ENCODE measurements around the gene PARP4.
"Not testable (repeated sequence)": the region's sequence is repeated elsewhere in the genome, so short reads cannot be mapped to it uniquely, and the experiment has no call there.

PARP4 gene

DNA sequence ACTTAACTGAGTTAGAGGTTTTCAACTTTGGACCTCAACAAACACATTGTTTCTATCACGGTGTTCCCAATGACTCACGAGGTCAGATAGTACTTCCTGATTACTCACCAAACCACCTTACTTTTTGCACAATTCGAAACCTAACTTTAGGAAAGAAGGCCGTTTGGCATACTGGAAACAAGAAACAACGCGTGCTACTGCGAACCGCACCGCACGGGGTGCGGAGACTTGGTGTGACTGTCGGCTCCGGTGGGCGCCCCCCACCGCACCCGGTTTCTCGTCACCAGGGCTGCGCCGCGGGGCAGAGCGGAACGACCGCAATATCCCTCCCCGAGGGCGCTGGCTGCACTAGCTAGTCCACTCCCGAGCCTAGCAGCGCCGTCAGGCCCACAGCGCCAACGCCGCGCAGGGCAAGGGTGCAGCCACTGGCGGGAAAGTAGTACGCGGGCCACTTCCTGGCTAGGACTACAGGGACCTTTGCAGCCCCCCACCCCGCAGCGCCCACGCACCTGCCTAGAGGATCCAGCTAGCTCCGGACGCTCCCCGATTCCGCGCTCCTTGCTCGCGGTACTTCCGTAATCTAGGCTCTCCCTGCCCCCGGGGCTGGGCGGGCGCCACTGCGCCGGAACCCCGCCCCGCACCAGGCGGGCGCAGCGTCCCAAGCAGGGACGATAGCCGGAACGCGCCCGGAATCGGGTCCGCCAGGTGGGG, at the start of gene PARP4:
TSS of gene PARP4 (minus strand) at position 582 of the 711 bp plus-strand sequence. CDS start 9,002 bp downstream, outside the sequence.
- peak; percentile 89 for DNase-seq (ENCODE audit: low spot score)

DNA sequence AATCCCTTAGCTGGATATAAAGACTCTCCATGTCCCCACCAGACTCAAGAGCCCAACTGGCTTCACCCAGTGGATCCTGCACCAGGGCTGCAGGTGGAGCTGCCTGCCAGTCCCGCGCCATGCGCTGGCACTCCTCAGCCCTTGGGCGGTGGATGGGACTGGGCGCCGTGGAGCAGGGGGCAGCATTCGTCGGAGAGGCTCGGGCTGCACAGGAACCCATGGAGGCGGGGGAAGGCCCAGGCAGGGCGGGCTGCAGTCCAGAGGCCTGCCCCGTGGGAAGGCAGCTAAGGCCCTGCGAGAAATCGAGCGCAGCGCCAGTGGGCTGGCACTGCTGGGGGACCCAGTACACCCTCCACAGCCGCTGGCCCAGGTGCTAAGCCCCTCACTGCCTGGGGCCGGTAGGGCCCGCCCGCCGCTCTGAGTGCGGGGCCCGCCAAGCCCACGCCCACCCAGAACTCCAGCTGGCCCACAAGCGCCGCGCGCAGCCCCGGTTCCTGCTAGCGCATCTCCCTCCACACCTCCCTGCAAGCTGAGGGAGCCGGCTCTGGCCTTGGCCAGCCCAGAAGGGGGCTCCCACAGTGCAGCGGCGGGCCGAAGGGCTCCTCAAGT, 48.1 kb upstream of the PARP4 start:
- DNase-seq (ENCODE audit: low spot score): not testable (repeated sequence)

DNA sequence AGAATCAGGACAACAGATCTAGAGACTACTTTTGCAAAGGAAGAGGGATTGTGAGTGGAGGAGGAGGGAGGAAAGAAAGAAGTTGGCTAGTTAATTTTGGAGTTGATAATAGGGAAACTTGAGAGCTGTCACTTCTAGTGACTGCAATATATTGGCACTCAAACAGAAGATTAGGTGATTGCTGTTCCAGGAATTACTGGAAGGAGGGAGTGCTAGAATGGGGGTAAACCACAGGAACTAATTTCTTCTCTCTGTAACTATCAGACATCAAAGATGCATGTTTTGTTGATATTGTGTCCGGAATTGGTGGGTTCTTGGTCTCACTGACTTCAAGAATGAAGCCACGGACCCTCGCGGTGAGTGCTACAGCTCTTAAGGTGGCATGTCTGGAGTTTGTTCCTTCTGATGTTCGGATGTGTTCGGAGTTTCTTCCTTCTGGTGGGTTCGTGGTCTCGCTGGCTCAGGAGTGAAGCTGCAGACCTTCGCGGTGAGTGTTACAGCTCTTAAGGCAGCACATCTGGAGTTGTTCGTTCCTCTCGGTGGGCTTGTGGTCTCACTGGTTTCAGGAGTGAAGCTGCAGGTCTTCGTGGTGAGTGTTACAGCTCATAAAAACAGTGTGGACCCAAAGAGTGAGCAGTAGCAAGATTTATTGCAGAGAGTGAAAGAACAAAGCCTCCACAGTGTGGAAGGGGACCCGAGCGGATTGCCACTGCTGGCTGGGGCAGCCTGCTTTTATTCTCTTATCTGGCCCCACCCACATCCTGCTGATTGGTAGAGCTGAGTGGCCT, 47.0 kb upstream of the PARP4 start:
- DNase-seq (ENCODE audit: low spot score): not testable (repeated sequence)

DNA sequence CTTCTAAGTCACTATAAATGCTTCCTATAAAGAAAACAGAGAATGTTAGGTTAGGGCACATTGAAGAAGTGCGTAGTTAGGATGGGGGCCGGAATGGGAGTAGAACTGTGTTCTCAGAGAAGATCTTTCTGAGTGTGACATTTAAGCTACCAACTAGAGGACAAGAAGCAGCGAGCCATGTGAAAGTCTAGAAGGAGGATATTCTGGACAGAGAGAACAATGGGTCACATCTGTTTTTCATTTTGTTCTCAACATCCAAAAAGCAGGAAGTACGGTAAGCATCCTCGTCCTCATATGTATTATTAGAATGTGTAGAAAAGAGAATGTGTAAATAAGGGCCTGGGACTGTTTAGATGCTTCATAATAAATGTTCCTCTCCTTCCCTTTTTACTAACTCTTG, 44.5 kb upstream of the PARP4 start:
- no peak for DNase-seq (ENCODE audit: low spot score)

DNA sequence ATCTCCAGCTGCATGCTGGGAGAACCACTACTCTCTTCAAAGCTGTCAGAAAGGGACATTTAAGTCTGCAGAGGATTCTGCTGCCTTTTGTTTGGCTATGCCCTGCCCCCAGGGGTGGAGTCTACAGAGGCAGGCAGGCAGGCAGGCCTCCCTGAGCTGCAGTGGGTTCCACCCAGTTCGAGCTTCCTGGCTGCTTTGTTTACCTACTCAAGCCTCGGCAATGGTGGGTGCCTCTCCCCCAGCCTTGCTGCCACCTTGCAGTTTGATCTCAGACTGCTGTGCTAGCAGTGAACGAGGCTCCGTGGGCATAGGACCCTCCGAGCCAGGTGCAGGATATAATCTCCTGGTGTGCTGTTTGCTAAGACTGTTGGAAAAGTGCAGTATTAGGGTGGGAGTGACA, 41.3 kb upstream of the PARP4 start:
- DNase-seq (ENCODE audit: low spot score): not testable (repeated sequence)

DNA sequence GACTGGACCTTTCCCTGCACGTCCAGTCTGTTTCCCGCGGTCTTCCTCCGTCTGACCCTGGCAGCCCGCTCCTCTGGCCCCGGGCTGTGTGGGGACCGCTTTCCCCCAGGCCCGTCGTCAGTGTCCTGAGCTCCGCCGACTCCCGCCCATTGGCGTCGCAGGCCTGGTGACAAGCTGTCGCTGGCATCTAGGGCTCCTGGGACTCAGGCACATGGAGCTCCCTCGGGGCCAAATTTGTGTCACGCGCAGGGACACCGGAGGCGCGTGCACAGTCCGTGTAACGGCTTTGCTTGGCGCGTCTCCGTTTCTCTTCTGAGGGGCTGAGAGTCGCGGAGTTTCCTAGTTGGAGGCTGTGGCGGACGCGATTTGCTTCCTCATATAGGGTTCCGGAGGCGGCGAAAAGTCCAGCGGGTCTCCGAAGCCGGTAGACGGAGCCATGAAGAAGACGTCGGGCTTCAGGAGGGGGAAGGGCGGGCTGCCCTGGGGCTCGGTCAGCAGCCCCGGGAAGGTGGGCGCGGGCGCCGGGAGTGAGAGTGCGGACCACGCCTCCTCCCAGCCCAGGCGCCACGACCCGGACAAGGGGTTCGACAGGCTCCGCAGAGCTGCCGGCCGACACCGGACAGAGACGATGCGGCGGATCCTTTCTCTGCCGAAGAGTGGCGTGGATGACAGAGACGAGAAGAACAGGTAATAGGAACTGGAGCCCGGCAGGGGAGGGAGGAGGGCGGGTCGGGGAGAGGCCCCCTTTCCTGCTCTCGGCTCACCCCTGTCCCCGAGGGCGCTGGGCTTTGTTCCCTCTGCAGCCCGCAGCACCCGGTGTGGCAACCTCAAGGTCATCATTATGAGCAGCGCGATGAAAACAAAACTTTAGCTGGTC, 29.1 kb upstream of the PARP4 start:
- DNase-seq (ENCODE audit: low spot score): not testable (repeated sequence)

DNA sequence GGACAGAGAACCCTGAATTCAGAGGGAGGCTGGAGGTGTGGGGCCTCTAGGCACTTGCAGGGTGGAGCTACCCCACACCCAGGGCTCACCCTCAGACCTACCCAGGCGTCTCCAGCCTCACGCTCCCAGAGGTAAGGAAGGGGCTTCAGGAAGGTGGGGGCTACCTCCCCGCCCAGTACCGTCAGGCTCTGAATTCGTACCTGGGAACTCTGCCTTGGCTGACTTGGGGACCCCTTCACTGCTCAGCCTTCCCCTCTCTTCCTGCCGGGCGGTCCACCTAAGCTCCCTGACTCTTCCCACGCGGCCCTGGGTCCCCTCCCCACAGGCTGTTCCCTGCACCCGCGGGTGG, 28.5 kb upstream of the PARP4 start:
- no peak for DNase-seq (ENCODE audit: low spot score)

DNA sequence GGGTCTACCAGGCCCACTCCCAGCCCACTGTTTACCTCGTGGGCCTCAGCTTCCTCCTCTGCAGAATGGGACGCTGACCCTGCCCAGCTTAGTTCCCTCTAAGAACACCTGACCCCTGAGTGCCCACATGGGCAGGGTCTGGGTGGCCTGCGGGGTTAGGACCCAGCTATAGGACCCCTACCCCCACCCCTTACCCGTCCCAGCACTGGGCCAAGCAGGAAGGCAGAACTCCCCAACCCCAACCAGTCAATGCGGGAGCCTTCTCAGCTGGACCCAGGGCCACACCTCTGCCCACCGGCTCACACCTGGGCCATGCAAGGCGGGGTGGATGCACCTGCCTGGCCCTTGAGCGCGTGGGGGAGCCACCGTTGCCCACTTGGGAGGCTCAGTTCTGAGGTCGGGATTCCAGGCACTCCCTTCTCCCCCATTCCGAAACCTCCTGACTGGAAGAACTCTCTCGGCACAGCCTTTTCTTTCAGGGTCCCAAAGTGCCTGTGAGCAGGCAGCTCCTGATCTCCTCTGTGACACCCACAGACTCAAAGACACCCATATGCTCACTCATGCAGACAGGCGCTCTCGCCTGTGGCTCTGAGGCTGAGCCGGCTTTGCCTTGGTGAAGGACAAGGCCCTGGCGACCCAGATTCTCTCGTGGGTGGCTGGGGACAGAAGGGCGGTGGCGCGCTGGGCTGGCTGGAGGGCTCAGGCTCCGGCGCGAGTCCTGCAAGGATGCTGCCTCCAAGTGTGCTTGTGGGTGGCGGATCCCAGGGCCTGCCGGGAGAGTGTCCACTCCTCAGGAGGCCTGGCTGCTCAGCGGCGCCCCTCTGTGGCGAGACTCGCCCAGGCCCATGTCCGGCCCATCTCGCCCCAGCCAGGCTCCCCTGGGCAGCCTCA, 27.9 kb upstream of the PARP4 start:
- no peak for DNase-seq (ENCODE audit: low spot score)

DNA sequence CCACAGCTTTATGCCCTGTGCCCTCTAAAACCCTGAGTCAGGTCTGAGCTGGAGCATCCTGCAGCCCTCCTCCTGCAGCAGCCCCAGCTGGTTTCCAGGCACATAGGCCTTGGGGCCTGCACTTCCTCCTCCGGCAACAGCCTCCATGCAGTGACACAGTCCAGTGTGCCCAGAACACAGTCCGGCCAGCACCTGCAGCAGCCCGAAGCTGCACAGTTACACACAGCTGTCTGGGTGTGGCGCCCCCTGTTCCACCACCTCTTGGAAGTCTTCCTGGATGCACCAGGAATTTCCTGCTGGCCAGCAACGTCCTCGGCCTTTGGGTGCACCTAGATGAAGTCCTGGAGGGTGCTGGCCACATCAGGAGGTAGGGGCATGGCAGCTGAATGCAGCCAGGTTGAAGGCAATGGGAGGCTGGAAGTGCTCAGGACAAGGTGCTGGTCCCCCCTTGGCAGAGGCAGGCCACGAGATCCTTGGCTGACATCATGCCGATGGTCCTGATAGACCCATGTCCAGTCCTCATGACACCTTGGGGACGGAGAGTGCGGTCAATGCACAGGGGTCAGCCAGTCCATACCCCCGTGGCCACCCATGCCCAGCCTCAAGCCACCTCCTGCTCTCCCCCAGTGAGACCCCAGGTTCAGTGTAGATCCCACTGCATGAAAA, 27.1 kb upstream of the PARP4 start:
- no peak for DNase-seq (ENCODE audit: low spot score)

DNA sequence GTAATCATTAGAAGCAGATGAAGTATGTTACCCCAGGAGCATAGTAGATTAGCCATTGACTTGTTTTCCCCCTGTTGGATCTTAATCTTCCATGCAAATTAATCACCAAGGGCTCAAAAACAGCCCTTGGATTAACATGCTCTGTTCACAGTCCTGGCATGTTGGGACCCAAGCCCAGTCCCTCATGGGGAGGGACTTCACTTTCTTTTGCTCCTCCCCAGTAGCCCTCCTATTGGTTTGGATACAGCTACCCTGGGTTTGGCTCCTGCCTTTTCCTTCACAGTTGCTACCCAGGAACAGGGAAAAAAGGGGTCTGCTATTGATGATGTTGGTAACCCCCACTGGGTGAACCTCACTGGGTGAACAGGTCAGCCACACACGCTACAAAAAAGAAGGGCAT, 16.9 kb upstream of the PARP4 start:
- no peak for DNase-seq (ENCODE audit: low spot score)

DNA sequence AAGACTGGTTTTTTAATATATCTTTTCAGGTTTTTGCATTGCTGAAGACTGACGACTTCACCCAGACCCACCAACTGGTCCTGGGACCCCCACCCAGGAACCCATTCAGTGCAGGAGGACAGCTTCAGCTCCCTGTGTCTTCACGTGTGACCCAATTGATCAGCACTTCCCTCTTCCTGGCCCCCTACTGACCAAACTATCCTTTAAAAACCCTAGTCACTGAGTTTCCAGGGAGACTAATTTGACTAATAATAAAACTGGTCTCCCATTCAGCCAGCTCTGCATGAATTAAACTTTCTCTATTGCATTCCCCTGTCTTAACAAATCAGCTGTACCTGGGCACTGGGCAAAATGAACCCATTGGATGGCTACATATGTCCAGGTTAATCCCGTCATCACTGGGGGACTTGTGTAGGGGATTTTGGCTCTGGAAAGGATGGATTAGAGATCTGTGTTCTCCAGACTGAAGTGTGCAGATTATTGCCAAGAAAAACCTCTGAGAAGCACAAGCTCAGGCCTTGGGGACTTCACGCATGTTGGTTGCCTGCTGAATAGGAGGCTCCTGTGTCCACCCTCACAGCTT, 16.3 kb upstream of the PARP4 start:
- DNase-seq (ENCODE audit: low spot score): no peak

DNA sequence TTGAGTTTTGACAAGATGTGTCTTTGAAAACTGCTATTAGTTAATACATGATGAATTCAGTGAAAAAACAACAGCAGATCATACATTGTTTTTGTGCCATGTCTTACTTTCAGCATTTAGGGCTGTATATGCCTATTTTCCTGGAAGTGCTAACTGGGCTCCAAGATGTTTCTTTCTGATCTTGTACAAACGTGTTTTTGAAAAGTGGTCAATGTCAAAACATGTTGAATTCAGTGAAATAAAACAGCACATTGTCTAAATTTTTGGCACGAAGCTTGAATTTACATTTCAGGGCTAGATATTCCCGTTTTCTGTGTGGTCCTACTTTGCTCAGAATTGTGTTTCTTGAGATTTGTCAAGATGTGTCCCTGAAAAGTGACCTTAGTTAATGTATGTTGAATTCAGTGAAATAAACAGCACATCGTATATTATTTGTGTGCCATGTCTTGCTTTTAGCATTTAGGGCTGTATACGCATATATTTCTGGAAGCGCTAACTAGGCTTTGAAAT, 14.7 kb upstream of the PARP4 start:
- no peak for DNase-seq (ENCODE audit: low spot score)

DNA sequence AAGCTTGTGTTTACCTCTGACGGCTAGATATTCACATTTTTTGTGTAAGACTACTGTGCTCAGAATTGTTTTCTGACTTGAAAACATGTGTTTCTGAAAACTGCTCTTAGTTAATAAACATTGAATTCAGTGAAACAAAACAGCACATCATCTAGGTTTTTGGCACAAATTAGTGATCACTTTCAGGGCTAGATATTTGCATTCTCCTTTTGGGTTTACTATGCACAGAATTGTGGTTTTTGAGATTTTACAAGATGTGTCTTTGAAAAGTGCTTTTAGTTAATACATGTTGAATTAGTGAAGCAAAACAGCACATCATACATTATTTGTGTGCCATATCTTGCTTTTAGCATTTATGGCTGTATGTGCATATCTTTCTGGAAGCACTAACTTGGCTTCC, 8.2 kb upstream of the PARP4 start:
- DNase-seq (ENCODE audit: low spot score): no peak

DNA sequence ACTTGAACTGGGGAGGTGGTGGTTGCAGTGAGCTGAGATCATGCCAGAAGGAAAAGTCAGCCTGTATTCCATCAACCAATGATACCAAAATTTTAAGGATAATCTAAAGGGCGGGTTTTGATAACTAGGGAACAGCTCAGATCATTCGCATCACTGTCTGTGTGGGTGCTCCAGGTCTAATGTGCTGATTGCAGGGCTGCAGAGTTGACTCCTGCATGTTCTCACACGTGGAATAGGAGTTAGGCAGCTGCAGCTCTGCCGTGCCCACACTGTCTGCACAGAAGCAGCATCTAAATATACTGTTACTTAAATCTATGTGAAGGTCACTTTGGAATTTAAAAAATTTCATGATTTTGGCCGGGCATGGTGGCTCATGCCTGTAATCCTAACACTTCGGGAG, 4.3 kb upstream of the PARP4 start:
- no peak for DNase-seq (ENCODE audit: low spot score)

DNA sequence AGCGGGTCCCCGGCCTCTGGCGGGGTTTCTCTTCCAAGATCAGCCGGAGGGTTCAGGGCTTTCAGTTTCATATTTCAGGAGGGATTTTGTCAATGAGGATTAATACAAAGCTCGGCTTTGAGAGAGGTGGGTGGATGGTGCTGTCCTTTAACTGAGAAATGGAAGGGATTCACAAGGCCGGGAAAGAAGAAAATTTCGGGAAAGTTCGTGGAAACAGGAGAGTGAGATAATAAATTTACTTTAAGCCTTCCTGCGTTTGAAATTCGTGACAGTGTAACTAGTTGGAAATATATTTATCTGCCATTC, 283 bp upstream of the PARP4 start:
- DNase-seq (ENCODE audit: low spot score): no peak

DNA sequence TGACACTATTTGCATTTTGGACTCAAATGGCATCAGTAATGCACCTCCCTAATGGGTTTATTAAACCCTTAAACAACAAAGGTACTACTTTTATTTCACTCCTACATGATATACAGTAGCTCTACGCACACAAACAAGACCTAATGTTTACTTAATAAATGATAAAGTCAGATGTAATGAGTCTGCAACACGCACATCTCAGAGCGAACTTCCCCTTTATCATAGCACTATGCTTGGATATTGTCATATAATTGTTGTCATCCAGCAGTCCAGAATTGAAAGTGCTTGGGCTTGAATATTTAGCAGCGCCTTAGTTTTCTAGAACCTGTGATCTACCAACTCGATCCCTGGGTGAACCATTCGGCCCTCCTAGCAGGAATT, 772 bp downstream of the PARP4 start:
- no peak for DNase-seq (ENCODE audit: low spot score)

DNA sequence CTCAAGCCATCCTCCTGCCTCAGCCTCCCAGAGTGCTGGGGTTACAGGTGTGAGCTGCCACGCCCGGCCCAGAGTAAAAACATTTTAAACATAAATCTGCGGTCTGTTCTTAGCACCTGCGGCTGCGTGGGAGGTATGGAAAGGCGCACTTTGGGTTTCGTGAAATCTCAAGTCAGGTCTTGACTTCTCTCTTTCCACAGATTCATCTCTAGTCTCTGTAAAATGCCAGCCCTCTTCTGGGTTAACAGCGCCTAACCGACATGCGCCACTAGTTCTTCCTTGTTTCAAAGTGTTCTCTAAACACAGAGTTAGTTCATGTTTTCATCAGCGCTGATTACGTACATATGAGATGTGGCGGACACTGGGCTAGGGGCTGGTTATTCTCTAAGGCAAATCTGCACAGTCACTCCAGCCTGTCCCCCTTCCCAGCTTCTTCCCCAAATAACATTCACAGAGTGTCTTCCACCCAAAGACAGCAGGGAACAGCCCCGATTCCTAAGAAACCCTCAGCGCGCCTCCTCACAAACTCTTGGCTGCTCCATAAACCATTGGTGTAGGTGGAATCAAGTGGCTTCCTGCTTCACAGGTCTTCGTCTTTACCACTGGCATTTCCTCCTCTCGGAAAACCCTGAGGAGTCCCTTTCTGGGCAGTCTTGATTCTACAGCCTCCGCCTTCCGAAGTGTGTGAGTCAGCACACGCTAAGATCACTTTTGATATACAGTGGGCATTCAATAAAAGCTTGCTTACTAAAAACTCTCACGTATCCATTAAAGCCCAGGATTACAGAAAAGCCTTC, 1.4 kb downstream of the PARP4 start:
- no peak for DNase-seq (ENCODE audit: low spot score)

DNA sequence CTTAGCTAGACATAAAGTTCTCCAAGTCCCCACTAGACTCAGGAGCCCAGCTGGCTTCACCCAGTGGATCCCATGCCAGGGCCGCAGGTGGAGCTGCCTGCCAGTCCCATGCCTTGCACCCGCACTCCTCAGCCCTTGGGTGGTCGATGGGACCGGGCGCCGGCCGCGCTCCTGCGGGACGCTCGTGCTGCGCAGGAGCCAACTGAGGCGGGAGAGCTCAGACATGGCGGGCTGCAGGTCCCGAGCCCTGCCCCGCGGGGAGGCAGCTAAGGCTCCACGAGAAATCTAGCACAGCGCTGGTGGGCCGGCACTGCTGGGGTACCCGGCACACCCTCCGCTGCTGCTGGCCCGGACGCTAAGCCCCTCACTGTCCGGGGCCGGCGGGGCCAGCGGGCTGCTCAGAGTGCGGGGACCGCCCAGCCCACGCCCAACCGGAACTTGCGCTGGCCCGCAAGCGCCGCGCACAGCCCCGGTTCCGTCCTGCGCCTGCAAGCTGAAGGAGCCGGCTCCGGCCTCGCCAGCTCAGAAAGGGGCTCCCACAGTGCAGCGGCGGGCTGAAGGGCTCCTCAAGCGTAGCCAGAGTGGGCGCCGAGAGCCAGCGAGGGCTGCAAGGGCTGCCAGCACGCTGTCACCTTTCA, 5.8 kb downstream of the PARP4 start:
- no peak for DNase-seq (ENCODE audit: low spot score)

DNA sequence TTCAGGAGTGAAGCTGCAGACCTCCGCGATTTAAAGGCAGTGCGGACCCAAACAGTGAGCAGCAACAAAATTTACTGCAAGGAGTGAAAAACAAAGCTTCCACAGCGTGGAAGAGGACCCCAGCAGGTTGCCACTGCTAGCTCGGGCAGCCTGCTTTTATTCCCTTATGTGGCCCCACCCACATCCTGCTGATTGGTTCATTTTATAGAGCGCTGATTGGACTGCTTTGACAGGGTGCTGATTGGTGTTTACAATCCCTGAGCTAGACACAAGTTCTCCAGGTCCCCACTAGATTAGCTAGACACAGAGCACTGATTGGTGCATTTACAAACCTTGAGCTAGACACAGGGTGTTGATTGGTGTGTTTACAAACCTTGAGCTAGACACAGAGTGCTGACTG, 6.3 kb downstream of the PARP4 start:
- not testable (repeated sequence) for DNase-seq (ENCODE audit: low spot score)
